Esophagus squamous epithelium (tissue), 4 donors: ENCODE data around the gene CATSPER4.
"Not testable (repeated sequence)": the region's sequence is repeated elsewhere in the genome, so short reads cannot be mapped to it uniquely, and the experiment has no call there.

Experiments used
- CTCF ChIP-seq, 6 experiments: fragments of 450-650 bp in 4 of 6; fragments of 200-600 bp in 2 of 6; sonication (generic) in 2 of 6; IDR thresholded peaks; one replicate each; pipeline ENCODE4 v1.5.1; 2016 to 2019; ENCODE audit warnings: antibody characterized with exemption in 6 of 6, mild to moderate bottlenecking in 4 of 6, moderate library complexity in 4 of 6
- POLR2A ChIP-seq, 4 donors: fragments of 450-650 bp; IDR thresholded peaks; one replicate each; pipeline ENCODE4 v1.6.1; 2017; ENCODE audit warnings: antibody characterized with exemption in 4 of 4, mild to moderate bottlenecking in 4 of 4, moderate library complexity in 3 of 4

DNA sequence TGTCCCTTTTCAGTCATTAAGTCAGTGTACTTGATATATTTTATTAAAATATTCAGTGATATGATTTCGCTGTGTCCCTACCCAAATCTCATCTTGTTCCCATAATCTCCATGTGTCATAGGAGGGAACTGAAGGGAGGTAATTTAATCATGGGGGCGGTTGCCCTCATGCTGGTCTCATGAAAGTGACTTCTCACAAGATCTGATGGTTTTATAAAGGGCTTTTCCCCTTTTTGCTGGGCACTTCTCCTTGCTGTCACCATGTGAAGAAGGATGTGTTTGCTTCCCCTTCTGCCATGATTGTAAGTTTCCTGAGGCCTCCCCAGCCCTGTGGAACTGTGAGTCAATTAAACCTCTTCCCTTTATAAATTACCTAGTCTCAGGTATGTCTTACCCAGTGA is 40.3 kb downstream of the CATSPER4 start:
- TF ChIP-seq CTCF, POLR2A (IDR thresholded peaks at IDR 0.05): not testable (repeated sequence)
